Measurements from ENCODE around the gene ZNF664.
"Not testable (repeated sequence)": the region's sequence is repeated elsewhere in the genome, so short reads cannot be mapped to it uniquely, and the experiment has no call there.

Gene ZNF664

DNA sequence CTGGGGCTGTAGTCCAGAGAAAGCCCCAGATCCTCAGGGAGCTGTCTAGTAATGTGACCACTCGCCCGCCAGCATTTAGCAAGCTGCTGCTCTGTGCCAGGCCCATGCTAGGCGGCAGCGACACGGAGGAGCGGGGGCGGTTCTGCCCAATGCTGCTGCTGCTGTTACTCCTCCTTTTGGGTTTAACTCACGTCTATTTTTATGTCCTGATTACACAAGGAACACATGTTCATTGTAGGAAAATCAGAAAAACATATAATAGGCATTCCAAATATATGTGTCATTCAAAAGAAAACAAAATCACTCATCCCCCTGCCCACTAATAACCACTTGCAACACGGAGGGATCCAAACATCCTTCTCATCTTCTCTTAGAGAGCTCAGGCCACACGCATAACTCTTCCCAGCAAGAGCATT lies 30.8 kb upstream of the ZNF664 start:
- no peak for DNase-seq

DNA sequence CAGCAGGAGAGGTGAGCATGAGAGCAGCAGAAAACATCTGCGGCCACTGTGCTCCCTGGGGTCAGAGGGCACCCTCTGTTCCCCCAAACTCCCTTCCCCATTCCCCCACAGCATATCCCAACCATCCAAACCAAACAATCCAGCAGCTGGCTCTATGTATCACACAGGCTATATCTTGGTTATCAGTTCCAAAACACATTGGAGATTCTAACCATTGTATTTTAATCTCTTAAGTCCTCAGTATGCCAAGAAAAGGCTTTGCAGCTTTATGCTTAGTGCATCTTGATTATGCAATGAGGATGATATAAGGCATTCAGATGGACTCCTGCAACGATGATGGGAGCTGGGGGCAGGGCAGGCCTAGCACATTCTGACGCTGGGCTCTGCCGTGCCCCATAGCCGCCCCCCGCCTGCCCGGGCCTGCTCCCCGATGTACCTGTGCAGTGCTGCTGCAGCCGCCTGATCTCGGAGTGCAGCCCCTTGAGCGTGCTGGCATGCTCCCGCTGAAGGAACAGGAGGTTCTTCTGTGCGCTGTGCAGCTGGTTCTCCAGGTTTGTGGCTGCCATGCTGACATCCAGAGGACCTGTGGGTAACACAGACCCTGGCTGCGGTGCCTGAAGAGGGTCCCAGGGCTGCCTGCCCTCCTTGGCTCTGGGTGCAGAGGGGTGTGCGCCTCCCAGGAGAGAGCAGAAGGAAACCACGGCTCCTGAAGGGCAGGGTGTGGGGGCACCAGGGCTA lies 29.9 kb upstream of the ZNF664 start:
- no peak for DNase-seq

DNA sequence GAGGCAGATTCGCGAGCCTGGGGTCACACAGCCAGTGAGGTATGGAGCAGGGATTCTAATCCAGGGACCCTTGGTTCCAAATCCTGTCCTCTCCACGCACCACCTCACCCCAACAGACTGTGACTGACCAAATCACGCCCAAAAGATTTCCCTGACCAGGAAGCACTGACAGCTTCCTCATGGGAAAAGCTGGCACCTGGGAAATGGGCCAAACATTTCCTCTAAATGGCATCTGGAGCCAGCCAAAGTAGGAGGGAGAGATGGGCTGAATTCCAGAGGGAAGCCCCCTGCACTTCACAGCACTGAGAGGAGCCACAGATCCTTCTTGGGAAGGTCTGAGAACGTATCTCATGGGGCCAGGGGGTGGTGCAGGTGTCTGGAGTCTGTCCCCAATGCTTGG lies 29.2 kb upstream of the ZNF664 start:
- DNase-seq, result no peak

DNA sequence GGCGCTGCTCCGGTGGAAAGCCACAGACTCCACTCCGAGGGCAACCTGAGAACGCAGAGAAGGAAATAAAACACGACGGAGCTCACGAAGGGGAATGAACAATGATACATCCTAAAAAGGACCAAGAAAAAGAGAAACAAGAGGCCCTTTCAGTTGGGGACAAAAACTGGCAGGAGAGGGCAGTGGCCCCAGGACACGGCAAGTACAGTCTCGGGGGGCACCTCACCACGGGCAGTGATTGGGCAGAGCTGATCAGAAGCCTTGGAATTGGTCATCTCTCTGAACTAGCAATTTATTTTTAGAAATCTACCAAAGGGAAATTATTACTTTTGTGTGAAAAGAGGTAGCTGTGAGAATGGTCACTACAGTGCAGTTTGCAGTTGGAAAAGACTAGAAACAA lies 28.3 kb upstream of the ZNF664 start:
- no peak for DNase-seq

DNA sequence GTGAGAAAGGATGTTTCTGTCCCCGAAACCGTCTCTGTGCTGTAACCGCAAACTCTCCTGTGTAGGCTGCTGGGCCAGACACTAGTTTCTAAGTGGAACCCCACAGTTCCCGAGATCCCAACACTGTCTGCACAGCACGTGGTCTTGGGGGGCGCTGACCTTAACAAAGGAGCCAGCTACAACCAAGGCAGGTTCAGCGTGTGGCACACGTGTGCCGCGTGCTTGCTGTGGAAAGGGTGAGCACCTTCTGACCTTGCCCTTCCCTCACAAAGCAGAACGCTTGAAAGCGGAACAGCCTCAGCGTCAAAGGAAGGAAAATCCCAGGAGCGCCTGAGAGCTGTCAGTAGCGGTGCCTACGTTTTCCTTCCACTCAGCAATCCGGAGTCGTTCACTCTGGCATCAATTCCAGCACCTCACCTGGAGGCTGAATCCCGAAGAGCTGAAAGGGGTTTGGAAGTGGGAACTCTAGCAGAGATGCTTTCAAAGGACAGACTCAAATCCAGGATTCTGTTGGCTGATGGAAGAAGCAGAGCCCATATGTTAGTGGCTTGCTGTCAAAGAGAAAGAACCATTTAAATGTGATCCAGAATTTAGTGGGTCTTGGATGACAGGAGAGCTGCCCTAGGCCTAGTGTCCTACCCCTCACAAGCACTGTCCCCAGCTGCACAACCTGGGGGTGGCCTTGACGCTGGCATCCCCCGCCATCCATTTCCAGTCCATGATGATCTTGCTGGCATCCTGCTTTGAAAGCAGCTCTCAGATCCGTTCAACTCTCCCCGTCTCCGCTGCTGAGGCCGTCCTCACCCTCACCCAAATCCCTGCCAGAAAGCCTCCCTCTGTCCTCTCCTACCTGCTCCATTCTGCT lies 27.5 kb upstream of the ZNF664 start:
- no peak for DNase-seq

DNA sequence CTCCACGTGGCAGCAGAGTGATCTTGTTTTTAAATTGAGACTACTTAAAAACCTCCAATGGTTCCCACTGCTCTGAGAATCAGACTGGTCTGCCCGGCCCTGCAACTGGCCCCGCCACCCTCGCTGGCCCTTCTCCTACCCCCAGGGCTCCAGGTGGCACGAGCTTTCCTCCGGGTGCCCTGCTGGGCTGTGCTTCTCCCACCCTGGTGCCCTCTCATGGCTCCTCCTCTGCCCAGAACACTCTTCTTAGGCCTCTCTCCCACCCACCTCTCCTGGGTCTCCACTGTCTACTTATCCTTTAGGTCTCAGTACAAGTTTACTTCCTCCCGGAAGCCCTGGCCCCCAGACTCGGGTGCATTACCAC lies 26.9 kb upstream of the ZNF664 start:
- DNase-seq, result no peak

DNA sequence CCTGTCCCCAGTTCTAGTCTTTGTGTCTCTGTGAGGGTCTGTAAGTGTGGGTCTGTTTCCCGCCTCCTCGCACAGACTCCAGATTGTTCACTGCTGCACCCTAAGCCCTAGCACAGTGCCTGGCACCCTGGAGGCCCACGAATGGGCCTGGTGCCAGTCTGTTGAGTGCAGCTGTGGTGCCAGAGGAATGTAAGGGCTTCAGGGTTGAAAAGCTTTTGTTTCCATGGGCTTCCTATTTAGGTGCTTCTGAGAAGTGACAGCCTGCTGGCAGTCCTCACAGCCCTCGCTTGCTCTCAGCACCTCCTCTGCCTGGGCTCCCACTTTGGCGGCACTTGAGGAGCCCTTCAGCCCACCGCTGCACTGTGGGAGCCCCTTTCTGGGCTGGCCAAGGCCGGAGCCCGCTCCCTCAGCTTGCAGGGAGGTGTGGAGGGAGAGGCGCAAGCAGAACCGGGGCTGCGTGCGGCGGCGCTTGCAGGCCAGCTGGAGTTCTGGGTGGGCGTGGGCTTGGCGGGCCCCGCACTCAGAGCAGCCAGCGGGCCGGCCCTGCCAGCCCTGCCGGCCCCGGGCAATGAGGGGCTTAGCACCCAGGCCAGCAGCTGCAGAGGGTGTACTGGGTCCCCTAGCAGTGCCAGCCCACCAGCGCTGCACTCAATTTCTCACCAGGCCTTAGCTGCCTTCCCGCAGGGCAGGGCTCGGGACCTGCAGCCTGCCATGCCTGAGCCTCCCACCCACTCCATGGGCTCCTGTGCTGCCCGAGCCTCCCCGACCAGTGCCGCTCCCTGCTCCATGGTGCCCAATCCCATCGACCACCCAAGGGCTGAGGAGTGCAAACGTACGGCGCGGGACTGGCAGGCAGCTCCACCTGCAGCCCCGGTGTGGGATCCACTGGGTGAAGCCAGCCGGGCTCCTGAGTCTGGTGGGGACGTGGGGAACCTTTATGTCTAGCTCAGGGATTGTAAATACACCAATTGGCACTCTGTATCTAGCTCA lies 26.2 kb upstream of the ZNF664 start:
- DNase-seq, result not testable (repeated sequence)

DNA sequence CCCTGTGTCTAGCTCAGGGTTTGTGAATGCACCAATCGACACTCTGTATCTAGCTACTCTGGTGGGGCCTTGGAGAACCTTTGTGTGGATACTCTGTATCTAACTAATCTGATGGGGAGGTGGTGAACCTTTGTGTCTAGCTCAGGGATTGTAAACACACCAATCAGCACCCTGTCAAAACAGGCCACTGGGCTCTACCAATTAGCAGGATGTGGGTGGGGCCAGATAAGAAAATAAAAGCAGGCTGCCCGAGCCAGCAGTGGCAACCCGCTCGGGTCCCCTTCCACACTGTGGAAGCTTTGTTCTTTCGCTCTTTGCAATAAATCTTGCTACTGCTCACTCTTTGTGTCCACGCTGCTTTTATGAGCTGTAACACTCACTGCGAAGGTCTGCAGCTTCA lies 25.5 kb upstream of the ZNF664 start:
- not testable (repeated sequence) for DNase-seq

DNA sequence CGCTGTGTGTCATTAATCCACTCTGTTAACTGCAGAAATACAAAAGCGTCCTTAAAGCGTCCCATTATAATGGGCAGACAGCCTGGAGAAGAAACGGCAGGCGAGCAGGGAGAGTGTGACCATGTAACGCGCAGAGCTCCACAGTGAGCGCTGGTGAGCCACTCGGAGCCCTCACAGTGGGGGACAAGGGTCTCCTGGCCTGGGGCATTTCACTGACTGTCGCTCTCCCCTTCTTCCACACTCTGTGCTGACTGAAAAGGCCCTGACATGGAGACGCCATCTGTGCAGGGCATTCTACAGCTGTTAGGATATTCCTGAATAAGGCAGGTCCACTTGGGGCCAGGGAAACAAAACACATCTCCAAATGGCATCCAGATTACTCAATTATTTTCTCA lies 24.6 kb upstream of the ZNF664 start:
- no peak for DNase-seq

DNA sequence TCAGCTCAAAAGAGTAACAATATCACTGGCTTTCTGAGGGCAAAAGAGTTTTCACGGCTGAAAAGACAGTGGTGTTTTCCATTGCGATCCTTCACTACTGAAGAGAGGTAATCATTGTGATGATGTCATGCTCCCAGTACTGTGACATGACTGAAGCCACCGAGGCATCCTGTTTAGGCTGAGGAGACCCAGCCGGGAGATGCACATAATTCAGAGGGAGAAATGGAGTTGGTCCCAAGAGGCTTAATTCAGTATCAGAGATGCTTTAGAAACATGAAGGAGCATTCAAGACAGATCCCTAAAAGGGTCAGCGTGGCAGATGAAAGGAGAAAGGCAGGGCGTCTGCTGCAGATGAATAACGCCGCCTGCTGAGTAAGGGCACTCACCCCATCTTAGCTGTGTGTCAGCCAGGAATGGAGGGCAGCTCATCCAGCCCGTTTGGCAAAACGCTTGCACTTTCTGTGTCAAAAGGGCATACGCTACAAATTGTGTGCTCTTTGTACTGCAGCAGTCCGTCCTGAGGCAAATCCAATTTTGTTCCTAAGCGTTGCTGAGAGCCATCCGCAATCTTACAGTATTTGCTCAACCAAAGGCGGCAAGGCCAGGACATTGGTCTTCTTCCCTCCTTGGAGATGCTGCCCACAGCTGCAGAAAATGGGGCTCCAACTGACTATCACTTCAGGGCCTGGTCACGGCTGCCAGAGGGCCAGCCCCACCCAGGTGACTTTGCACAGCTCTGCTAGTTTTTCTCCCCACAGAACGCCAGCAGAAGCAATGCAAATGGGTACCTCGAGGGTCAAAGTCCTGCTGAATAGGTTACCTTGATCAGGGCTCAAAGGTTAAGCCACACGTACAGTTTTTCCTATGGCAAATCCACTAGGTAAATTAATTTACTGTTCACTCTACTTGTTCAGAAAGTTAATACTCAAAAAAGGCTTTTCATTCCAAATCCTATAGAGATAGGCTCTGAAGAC lies 23.9 kb upstream of the ZNF664 start:
- no peak for DNase-seq

DNA sequence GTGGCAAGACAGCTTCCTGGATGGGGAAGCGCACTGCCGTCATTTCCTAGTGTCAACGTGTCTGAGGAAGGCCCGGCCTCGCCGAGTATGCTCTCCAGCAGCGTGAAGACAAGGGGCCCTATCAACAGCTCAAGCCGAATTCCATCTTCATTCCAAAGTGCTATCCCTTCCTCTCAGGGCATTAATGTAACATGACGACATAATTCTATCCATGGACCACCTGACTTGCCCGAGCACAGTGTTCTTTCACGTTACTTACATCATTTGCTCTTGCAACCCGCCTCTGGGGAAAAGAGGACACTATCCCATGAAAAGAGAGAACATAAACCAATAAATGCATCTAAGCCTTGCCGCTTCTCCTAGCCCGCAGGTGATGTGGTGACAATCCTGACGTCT lies 23.2 kb upstream of the ZNF664 start:
- no peak for DNase-seq

DNA sequence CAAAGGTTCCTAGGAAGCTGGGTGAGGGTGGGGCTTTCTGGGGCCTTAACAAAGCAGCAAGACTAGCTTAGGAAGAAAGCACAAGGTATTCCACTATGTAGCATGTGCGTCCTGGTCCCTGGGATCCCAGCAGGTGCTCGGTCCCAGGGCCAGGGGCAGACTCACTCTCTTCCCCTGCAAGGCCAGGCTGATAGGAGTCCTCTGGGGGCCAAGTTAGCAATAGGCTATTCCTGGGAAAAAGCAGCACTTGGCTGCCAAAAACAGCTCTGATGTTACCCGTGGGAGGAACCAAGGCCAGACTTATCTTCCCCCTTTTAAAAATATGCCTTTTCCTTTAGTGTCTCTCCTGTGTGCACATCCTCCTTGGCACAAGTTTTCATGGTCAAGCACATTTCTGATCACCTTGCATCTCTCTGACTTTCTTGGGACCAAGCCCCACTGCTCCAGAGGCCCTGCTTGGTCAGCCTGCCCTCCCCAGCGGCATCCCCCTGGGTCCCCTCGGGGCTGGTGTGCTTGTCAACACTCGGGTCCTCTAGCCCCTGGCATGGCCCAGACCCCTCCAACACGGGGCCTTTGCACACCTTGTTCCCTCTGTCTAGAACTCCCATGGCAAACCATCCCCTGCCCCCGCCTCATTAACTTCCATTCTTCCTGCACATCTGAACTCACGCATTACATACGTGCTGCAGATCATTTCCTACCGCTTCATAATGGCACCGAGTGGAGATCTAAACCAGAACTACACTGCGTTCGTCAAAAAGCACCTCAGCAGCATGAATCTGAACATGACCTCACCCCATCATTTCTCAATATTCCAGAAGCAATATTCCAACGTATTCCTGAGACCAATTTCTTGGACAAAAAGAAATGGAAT lies 22.3 kb upstream of the ZNF664 start:
- DNase-seq, result no peak

DNA sequence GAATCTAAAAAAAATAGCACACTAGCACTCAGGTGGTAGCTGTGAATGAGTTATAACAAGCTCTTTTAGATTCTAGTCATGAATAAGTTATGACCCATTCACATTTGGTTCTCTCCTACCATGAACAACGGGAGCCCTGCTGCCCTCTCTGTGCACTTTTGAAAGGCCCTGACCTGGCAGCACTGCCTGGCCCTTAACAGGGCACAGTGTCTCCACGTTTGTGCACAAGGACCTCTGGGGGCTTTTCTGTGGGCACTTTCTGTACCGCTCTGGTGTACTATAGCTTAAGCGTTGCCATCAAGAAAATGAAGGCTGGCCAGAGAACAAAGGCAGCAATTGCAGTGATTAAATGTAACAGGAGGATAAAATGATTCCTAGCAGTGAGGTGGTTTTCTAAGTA lies 21.5 kb upstream of the ZNF664 start:
- no peak for DNase-seq

DNA sequence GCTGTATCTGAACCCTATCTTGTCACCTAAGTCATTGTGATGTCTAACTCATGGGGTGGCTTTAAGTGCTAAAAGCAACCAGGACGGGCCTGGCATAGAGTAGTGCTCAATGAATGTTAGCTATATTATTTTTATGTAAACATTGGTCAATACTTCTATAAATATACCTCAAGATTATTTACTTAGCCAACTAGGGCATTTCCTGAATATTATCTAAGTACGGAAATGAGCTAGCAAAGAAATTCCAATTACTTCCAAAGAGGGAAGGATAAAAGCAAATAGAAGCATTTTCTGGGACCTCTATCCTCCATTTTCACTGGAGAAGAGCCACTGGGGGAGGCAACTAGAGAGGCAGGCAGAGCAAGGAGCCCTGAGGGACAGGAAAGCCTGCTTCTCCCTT lies 21.0 kb upstream of the ZNF664 start:
- no peak for DNase-seq

DNA sequence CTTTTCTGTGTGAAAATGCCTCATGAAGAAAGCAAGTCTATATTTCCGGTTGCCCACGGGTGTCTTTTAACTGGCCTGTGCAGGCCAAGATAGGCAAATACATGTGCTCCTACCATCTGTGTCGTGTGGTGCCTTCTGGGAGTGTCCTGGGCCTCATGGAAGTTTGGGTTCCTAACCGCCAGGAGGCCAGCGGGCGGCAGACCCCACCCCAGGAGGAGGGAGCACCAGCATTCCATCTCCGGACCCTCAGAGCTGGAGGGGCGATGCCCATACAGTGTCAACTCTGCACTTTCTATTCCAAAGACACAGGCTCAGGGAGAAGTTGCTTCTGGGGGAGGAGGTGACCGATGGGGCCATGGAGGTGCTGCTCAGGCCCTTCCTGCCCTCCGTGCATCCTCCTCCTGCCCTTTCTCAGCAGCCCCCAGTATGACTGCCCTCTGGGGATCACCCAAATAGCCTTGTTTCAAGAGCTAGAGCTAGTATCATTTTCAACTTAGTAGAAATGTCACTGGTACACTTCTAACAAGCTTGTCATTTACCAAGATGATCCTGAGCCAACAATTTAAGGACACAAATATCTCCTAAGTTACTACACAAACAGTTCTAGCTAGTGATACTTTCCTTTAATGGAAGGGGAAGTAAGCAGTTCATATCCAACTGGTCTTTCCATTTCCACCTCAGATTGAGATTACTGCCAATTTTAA lies 18.2 kb upstream of the ZNF664 start:
- DNase-seq, result no peak

DNA sequence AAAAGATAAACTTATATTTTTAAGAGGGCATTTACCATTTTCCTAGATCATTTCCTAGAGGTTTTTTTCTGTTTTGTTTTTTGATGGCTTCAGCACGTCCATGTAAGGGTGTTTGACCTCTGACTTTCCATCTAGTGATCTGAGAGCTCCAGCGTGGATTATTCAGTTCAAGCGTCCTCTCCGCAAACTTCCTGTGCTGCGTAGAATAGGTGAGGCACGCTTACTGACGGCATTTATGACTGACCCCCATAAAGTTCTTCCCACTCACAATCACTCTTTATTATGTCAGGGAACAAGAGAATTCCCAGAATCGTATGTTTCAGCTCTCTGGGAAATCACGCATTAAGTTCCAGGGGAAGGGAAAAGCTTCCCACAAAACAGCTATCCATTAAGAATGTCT lies 16.8 kb upstream of the ZNF664 start:
- DNase-seq, result no peak

DNA sequence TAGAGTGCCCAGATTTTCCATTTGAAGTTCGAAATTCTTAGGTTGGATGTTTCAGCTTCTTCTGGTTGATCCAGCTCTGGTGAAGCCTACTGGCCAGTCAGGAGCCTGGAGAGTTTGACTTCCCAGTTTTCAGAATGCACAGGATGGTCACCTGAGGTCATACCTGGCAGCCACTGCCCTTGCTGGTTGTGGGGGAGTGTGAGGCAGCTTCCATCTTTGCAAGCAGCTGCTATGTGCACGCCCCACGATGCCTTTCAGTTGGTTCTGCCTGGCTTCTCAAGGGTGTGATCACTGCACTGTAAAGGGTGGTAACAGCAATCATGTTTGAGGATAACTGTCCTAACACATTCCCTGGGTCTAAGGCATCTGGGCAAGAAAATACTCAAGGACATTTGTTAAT lies 15.8 kb upstream of the ZNF664 start:
- no peak for DNase-seq

DNA sequence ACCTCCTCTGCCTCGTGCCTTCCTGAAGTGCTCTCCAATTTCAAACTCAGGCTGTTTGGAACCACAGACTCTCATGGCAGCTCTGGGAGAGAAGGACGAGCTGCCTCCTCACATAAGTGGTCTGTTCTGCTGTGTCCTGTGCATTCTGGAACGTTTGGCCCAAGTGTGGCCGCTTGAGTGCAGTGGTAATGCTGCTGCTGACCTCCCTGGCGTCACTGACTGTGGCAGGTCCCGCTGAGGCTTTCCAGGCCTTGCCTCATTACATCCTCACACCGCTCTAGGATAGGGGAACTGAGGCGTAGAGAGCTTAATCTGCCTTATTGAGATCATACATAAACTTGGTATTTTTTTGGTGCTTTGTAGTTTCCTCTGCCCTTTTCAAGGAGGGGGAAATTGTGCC lies 14.6 kb upstream of the ZNF664 start:
- DNase-seq, result no peak

DNA sequence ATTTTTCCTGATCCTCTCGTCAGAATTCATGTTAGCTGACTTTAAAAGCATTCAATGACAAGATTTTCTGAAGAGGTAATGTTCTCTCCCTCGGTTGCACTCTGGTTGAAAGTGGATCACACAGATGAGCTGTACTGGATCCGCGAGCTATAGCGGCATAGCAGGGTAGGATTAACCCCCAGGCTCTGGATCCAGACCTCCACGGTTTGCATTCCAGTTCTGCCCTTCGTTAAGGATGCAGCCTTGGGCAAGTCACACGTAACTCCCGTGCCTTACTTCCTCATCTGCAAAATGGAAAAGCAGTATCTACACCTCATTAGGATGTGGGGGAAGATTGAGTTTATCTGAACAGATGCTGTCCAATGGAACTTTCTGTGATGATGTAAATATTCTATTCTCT lies 14.1 kb upstream of the ZNF664 start:
- no peak for DNase-seq

DNA sequence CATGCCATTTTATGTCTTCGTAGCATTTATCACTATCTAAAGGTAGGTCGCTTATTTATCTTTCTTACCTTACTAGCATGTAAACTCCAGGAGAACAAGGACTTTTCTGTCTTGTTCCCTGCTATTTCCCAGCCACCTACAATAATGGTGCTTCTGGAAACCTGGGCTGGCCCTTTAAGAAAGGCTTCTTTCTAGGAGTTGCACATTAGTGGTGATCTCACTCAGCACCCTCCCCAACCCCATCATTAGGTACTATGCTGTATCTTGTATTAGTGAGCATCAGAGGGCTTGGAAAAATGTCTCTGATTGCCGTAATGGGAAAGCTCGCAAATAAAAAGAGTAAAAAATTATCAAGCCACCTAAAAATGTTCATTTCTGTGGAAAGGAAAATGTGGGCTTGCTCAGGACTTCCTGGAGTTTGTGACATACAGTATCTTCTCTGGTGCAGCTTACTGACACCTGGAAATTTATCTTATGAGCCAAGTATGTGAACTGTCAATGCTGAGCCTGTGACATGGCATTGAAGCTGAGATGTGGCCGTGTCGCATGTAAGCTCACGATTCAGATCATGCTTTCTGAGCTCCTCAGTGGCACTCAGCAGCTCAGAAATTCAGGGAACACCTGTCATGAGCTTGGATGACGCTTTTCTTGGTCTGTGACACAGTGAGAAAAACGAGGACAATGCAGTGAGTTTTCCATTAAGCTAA lies 12.8 kb upstream of the ZNF664 start:
- no peak for DNase-seq
